Measurements from ENCODE around the gene PSPC1.
"Not testable (repeated sequence)": the region's sequence is repeated elsewhere in the genome, so short reads cannot be mapped to it uniquely, and the experiment has no call there.

PSPC1 gene, protein sequence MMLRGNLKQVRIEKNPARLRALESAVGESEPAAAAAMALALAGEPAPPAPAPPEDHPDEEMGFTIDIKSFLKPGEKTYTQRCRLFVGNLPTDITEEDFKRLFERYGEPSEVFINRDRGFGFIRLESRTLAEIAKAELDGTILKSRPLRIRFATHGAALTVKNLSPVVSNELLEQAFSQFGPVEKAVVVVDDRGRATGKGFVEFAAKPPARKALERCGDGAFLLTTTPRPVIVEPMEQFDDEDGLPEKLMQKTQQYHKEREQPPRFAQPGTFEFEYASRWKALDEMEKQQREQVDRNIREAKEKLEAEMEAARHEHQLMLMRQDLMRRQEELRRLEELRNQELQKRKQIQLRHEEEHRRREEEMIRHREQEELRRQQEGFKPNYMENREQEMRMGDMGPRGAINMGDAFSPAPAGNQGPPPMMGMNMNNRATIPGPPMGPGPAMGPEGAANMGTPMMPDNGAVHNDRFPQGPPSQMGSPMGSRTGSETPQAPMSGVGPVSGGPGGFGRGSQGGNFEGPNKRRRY

DNA sequence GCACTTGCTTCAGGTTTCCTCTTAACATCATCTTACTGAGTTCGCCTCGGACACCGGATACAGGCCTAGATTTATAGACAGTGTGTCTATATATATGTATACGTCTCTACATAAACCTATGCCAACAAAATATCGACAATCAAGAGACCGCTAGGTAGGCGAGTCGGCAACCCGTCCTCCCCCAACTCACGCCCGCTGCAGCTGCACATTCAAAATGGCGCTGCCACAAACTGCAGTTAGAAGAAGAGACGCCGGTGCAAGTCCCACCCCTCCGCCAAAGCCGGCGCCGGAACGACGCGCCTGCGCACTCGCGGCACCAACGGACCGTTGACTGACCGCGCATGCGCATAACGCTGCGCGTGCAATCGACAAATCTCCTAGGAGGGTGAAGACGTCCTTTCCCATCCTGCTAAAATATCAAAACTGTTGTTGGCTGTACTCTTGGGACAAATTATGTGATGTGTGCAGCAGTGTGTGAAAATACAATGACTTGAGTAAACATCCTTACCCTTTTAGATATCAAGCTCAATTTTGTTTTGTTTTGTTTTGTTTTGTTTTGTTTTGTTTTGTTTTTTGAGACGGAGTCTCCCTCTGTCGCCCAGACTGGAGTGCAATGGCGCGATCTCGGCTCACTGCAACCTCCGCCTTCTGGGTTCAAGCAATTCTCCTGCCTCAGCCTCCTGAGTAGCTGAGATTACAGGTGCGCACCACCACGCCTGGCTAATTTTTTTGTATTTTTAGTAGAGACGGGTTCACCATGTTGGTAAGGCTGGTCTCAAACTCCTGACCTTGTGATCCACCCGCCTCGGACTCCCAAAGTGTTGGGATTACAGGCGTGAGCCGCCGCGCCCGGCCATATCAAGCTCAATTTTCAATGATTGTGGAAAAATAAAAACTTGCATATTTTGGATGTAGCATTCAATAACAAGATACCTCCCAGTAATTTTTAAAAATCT lies at the start of gene PSPC1:
Gene PSPC1, minus strand, starts transcription at position 219 of the 956 bp plus-strand sequence. Its CDS starts 188 bp downstream, at position 31.
- DNase-seq, result peak; percentile 92

DNA sequence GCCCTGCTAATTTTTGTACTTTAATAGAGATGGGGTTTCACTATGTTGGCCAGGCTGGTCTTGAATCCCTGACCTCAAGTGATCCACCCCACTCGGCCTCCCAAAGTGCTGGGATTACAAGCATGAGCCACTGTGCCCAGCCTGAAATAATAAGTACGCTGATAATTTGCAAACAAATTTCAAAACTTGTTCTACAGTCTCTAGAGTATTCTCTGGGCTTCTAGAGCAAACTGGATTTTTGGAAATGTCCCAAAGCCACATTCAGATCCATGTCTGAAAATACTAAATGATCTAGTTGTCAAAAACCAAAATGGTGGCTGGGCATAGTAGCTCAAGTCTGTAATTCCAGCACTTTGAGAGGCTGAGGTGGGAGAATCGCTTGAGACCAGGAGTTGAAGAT lies 39.9 kb upstream of the PSPC1 start:
- DNase-seq, result no peak

DNA sequence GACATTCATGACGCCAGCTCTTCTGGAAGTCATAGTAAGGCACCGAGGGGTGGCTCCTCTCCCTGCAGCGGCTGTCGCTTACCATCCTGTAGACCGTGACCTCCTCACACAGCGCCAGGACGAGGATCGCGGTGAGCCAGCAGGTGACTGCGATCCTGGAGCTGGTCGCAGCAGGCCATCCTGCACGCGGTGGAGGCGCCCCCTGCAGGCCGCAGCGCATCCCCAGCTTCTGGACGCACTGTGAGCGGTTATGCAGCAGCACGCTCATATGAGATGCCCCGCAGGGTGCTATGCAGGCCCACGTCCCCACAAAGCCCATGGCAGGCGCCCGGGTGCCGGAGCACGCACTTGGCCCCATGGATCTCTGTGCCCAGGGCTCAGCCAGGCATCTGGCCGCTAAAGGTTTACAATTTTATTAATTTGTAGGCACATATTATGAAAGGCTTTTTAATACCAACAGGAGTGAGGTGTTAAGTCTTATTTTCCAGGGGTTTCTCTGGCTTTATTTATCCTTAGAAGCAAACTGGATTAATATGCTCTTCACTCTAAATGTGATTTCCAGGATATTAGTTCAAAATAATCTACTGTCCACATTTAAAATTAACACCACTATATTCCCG lies 35.6 kb upstream of the PSPC1 start:
- DNase-seq, result no peak

DNA sequence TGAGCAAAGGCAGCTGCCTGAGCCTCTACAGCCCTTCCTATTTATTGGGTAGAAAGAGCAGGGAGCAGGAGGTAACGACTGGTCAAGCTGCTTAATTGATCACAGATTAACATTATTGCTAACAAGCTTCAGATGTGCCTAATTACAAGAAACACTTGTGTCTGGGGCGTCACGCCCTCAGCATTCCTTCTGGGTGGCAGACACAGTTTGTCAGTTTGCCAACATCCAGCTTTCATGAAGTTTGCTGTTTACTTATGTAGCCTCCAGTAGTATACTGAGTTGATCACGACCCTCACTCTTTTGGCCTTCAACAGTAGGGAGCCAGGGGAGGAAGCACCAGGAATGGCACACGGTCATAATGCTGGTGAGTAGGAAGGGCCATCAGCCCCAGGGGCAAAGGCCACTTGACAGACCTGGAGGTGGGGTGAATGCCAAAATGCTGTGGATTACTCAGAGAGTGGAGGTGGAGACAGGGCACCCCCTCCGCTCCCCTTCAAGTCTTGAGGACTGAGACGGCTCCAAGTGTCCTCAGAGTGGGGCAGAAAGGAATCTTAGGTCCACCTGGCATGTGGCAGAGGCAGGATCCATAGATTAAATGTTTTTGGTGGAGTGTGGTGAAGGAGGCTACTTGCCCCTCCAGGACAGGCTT lies 34.9 kb upstream of the PSPC1 start:
- DNase-seq, result no peak

DNA sequence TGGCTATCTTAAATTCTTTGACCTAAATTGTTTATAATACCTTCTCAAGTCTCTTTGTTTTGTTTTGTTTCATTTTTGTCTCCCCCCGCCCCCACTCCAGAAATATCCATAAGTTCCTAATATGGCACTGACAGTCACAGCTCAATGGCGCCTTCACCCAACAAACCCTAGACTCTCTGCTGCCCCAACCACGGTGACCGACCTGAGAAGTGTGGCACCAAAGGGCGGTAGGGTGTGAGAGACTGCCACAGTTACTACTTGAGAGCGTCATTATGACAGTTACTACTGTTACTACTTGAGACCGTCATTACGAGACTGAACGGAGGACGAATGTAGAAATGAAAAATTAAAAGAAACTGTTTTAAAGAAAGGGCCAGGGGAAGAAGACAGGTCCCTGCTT lies 34.4 kb upstream of the PSPC1 start:
- DNase-seq, result no peak

DNA sequence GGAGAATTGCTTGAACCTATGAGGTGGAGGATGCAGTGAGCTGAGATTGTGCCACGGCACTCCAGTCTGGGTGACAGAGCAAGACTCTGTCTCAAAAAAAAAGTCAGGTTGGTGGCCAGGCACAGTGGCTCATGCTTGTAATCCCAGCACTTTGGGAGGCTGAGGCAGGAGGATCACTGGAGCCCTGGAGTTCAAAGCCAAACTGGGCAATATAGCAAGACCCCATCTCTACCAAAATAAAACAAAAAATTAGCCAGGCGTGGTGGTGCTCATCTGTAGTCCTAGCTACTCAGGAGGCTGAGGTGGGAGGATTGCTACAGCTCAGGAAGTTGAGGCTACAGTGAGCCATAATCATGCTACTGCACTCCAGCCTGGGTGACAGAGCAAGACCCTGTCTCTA lies 33.1 kb upstream of the PSPC1 start:
- not testable (repeated sequence) for DNase-seq

DNA sequence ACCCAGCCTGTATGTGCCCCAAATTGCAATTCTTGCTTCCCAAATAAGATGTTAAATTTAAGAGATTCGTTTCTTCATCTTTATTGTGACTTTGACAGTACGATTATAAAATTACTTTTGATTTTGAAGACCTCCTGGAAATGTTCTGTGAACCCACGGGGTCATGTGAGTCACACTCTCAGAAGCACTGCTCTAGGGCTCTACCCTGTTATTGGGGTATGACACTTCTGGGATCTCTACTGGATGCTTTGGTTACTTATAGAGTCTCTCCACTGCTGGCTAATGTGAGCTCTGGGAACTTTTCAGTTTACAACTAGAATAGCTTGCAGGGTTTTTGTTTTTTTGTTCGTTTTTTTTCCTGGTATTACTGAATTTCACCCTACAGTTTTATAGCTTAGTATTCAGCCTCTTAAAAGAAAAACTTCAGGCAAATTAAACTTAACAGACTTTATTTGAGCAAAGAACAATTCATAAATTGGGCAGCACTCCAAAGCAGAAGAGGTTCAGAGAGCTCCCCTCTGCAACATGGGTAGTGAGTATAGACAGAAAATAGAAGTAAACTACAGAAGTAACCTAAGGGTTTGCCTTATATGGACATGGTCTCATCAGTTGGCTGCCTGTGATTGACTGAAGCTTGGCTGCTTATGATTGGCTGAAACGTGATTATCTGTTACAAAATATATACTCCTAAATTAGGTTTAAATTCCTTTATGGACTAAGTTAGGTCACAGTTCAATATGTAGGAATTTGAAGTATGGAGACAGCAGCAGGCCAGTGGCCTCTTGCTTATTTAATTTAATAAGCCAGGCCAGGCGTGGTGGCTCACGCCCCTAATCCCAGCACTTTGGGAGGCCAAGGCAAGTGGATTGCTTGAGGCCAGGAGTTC lies 28.5 kb upstream of the PSPC1 start:
- no peak for DNase-seq

DNA sequence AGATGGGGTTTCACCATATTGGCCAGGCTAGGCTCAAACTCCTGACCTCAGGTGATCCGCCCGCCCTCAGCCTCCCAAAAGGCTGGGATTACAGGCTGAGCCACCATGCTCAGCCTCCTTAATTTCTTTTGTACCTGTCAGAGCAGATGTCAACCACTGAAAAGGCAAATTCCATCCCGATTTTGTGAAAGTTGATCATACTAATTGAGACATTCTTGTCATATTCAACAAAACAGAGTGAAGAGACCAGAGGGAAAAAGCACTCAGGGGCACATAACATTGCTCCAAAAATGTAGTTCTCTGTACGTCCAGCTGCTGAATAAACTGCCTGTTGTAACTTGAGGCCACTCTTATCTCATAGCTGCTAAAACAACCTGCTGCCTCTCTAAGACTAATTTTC lies 27.4 kb upstream of the PSPC1 start:
- no peak for DNase-seq

DNA sequence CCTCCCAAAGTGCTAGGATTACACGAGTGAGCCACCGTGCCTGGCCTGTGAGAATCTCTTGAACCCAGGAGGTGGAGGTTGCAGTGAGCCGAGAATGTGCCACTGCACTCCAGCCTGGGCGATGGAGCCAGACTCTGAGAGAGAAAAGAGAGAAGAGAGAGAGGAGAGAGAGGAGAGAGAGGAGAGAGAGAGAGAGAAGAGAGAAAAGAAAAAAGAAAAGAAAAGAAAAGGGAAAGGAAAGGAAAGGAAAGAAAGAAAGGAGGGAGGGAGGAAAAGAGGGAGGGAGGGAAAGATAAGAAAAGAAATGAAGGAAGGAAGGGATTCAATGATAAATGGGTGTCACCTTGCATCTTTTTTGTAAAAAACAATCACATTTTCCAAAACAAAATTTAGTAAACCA lies 23.0 kb upstream of the PSPC1 start:
- no peak for DNase-seq

DNA sequence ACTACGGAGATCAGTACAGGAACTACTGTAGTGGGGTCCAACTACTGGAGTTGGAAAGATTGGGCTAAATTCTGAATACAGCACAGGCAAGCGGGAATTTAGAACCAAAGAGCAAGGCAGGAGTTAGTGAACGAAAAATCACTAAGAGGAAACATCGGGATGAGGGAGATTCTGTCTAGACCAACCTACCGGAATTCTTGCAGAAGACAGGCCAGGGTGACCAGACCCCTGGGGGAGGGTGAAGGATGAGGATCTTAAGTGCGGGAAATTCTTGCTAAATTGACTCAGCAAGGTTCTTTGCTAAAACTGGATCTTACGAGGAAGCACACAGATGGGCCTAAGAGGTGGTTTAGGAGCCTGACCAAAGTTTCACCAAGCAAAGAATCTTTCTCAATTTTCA lies 13.2 kb upstream of the PSPC1 start:
- DNase-seq, result no peak

DNA sequence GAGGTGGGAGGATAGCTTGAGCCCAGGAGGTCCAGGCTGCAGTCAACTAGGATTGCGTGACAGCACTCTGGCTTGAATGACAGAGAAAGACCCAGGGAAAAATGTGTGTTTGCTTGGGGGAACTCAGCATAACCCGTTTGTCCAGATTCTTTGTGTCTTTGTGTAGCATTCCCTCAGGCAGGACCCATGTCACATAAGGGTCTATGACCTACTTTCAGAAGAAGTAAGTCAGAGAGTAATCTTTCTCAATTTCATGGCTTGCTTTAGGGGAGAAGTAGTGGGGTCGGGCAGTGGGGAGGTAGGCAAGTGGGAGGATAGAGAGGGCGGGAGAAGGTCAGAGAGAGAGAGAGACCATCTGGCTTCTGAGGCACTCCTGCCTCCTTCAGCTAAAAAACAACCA lies 11.9 kb upstream of the PSPC1 start:
- DNase-seq, result no peak

DNA sequence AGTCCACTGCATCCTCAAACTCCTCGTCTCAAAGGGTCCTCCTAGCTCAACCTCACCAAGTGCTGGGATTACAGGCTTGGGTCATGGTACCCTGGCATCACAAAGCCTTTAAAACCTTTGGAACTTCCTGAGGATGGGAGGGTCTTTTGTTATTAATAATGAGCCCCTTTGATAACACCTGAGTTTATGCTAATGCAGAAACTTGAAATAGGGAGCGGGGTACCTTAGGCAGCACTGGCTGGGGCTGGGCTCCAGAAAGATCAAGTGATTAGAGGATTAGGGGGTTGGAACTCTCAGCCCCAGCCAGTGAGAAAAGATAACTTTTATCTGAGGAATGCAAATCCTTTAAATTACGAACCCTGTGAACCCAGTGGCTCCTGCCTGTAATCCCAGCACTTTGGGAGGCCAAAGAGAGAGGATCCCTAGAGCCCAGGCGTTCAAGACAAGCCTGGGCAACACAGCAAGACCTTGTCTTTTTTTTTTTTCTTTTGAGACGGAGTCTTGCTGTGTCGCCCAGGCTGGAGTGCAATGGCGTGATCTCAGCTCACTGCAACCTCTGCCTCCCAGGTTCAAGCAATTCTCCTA lies 9.3 kb upstream of the PSPC1 start:
- no peak for DNase-seq

DNA sequence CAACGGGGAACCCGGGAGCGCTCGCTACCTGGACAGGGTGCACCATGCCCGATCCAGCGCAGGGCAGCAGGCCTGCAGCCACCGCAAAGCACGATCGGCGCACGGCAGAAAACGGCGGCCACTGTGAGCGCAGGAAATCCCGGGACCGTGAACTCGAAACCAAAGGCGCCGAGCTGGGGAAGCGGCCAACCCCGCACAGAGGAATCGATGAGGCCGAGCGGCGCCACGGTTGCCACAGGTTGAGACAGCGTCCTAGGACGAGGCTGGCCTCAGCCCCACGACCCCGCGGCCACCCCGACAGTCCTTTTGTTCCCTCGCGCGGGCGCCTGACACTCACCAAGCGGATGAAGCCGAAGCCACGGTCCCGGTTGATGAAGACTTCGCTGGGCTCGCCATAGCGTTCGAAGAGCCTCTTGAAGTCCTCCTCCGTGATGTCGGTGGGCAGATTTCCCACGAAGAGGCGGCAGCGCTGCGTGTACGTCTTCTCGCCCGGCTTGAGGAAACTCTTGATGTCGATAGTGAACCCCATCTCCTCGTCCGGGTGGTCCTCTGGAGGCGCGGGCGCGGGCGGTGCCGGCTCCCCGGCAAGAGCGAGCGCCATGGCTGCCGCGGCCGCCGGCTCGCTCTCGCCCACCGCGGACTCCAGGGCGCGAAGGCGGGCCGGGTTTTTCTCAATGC lies 557 bp downstream of the PSPC1 start:
- no peak for DNase-seq

DNA sequence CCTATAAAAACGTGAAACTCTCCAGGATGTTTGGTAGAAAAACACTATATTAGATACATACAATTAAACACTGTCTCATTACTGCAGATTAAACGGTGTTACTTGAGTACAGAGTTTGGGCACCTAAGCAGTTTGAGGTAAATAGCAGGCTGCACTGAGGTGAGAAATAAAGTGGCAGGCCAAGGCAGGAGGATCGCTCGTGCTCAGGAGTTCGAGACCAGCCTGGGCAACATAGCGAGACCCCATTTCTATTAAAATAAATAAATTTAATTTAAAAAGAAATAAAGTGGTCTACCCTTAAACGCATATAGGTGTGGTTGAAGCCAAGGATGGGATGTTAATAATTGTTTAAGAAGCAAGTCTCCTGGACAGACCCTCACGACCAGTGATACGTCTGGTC lies 1.2 kb downstream of the PSPC1 start:
- no peak for DNase-seq

DNA sequence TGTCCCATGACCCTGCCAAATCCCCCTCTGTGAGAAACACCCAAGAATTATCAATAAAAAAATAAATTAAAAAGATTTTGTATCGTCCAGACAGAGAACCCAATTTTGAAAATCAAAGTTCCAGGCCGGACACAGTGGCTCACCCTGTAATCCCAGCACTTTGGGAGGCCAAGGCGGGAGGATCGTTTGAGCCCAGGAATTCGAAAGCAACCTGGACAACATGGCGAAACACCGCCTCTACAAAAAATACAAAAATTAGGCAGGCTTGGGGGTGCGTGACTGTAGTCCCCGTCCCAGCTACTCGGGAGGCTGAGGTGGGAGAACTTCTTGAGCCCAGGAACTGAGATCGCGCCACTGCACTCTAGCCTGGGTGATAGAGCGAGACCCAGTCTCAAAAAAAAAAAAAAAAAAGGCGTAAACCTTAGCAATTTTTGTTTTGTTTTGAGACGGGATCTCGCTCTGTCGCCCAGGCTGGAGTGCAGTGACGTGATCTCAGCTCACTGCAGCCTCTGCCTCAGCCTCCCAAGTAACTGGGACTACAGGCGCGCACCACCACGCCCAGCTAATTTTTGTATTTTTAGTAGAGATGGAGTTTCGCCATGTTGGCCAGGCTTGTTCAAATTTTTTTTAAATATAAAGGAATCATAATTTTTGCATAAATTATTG lies 1.9 kb downstream of the PSPC1 start:
- not testable (repeated sequence) for DNase-seq

DNA sequence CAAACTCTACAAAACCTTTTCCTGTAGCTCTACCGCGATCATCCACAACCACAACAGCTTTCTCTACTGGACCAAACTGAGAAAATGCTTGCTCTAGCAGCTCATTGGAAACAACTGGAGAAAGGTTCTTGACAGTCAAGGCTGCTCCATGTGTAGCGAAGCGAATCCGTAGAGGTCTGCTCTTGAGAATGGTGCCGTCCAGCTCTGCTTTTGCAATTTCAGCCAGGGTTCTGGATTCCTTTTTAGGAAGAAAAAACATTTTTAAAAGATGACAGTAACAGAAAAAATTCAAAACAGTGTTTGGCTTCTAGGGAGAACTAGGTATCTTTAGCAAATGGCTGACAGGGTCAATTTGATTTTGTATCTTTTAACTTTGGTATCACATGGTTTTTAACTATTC lies 10.4 kb downstream of the PSPC1 start:
- no peak for DNase-seq

DNA sequence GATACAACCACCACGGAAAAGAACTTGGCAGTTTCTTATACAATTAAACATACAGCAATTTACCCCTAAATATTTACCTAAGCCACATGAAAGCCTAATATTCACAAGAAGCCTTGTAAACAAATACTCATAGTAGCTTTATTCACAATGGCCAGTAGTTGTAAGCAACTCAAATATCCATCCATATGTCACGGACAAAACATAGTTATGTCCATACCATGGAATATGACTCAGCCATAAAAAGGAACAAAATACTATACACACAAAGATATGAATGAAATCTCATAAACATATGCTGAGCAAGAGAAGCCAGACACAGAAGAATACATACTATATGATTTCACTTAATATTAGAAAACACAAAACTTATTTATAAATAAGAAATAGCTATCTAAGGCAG lies 12.9 kb downstream of the PSPC1 start:
- no peak for DNase-seq

DNA sequence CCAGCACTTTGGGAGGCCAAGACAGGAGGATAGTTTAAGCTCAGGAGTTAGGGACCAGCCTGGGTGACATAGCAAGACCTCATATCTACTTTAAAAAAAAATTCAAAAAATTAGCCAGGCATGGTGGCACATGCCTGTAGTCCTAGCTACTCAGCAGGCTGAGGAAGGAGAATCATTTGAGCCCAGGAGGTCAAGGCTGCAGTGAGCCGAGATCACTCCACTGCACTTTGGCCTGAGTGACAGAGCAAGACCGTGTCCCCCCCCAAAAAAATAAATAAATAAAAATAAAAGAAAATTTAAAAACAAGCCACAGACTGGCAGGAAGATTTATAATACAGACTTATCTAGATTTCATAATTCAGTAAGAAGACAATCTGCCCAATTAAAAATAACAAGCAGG lies 14.8 kb downstream of the PSPC1 start:
- DNase-seq, result no peak

DNA sequence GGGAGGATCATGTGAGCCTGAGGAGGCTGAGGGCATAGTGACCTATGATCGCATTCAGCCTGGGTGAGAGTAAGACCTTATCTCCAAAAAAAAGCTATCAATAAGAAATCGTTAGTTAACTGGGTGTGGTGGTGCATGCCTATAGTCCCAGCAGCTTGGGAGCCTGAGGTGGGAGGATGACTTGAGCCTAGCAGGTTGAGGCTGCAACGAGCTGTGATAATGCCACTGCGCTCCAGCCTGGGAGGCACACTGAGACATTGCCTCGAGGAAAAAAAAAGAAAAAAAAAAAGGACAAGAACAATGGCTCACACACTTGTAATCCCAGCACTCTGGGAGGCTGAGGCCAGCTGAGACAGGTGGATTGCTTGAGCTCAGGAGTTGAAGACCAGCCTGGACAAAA lies 16.2 kb downstream of the PSPC1 start:
- no peak for DNase-seq

DNA sequence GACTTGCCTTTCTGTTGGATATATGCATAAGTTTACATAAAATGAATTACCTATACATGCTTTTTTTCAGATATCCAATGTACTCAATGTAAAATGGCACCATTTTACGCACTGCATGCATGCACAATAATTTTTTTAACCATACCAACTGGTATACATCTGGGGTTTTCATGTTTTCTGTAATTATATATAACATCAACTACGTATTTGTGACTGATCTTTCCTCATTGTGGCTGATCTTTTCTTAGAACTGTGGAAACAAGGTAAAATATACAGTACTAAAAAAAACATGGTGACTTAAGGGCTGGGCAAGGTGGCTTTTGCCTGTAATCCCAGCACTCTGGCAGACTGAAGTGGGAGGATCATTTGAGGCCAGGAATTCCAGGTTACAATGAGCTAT lies 18.5 kb downstream of the PSPC1 start:
- DNase-seq, result no peak
